SK-N-SH treated with all-trans-retinoic acid at 6 μM for 48 hours (cell line): ENCODE results near the gene TCEA2.

Experiments used
- ATAC-seq: fragments of 200-7000 bp; cut with Tn5 transposase; 3 replicates; pipeline ENCODE4 v1.9.1; 2020; ENCODE audit warnings: mild to moderate bottlenecking, moderate library complexity
- BACH2 ChIP-seq: fragments of 250-450 bp; sonication (Bioruptor Pico); IDR thresholded peaks from 2 replicates; pipeline ENCODE4 v1.9.0; 2021; ENCODE audit warnings: mild to moderate bottlenecking, borderline replicate concordance
- CREB5 ChIP-seq: fragments of 250-450 bp; sonication (Bioruptor Pico); IDR thresholded peaks from 2 replicates; pipeline ENCODE4 v1.5.1; 2020; ENCODE audit warnings: low read depth, mild to moderate bottlenecking, moderate library complexity
- CSDC2 ChIP-seq: fragments of 250-450 bp; sonication (Bioruptor Pico); IDR thresholded peaks from 2 replicates; pipeline ENCODE4 v1.5.0; 2020; ENCODE audit warnings: mild to moderate bottlenecking, moderate library complexity
- CSRNP3 ChIP-seq: fragments of 250-450 bp; sonication (Bioruptor Pico); IDR thresholded peaks from 2 replicates; pipeline ENCODE4 v1.5.1; 2021; ENCODE audit warnings: mild to moderate bottlenecking, moderate library complexity
- ESRRG ChIP-seq: fragments of 250-450 bp; sonication (Bioruptor Pico); IDR thresholded peaks from 2 replicates; pipeline ENCODE4 v1.6.1; 2021; ENCODE audit warnings: mild to moderate bottlenecking
- GLIS3 ChIP-seq: fragments of 250-450 bp; sonication (Bioruptor Pico); IDR thresholded peaks from 2 replicates; pipeline ENCODE4 v1.5.0; 2020; ENCODE audit warnings: mild to moderate bottlenecking, moderate library complexity
- ISL1 ChIP-seq: fragments of 250-450 bp; sonication (Bioruptor Pico); IDR thresholded peaks from 2 replicates; pipeline ENCODE4 v2.1.2; 2022; ENCODE audit warnings: mild to moderate bottlenecking, moderate library complexity
- OSR1 ChIP-seq: fragments of 250-450 bp; sonication (Bioruptor Pico); IDR thresholded peaks from 2 replicates; pipeline ENCODE4 v1.8.0; 2022; ENCODE audit warnings: moderate library complexity, mild to moderate bottlenecking, inconsistent platforms
- POU6F1 ChIP-seq: fragments of 250-450 bp; sonication (Bioruptor Pico); IDR thresholded peaks from 2 replicates; pipeline ENCODE4 v1.8.0; 2021; ENCODE audit warnings: low read depth, mild to moderate bottlenecking, moderate library complexity, borderline replicate concordance
- PPARA ChIP-seq: fragments of 250-450 bp; sonication (Bioruptor Pico); IDR thresholded peaks from 2 replicates; pipeline ENCODE4 v1.5.0; 2020; ENCODE audit warnings: mild to moderate bottlenecking, borderline replicate concordance
- RARB ChIP-seq: fragments of 250-450 bp; sonication (Bioruptor Pico); IDR thresholded peaks from 2 replicates; pipeline ENCODE4 v1.8.0; 2021; ENCODE audit warnings: mild to moderate bottlenecking, moderate library complexity
- SNAI2 ChIP-seq: fragments of 250-450 bp; sonication (Bioruptor Pico); IDR thresholded peaks from 2 replicates; pipeline ENCODE4 v1.5.0; 2020; ENCODE audit warnings: mild to moderate bottlenecking, moderate library complexity
- TCF4 ChIP-seq: fragments of 250-450 bp; sonication (Bioruptor Pico); IDR thresholded peaks from 2 replicates; pipeline ENCODE4 v1.8.0; 2021; ENCODE audit warnings: mild to moderate bottlenecking, moderate library complexity, borderline replicate concordance
- TOX ChIP-seq: fragments of 250-450 bp; sonication (Bioruptor Pico); IDR thresholded peaks from 2 replicates; pipeline ENCODE4 v1.8.0; 2021; ENCODE audit warnings: mild to moderate bottlenecking, moderate library complexity, borderline replicate concordance
- TSHZ2 ChIP-seq: fragments of 250-450 bp; sonication (Bioruptor Pico); IDR thresholded peaks from 2 replicates; pipeline ENCODE4 v1.5.0; 2020; ENCODE audit warnings: mild to moderate bottlenecking, moderate library complexity
- ZFP3 ChIP-seq: fragments of 250-450 bp; sonication (Bioruptor Pico); IDR thresholded peaks from 2 replicates; pipeline ENCODE4 v1.5.0; 2020; ENCODE audit warnings: mild to moderate bottlenecking, moderate library complexity
- ZFP30 ChIP-seq: fragments of 450-650 bp; formaldehyde crosslinking; IDR thresholded peaks from 2 replicates; pipeline ENCODE4 v1.5.0; 2022; ENCODE audit warnings: mild to moderate bottlenecking, moderate library complexity
- ZNF565 ChIP-seq: fragments of 450-650 bp; formaldehyde crosslinking; conservative IDR thresholded peaks from 2 replicates; pipeline ENCODE4 v1.5.0; 2020; ENCODE audit warnings: low read depth, mild to moderate bottlenecking, moderate library complexity
- ZNF70 ChIP-seq: fragments of 450-650 bp; formaldehyde crosslinking; IDR thresholded peaks from 2 replicates; pipeline ENCODE4 v1.5.0; 2020; ENCODE audit warnings: mild to moderate bottlenecking, moderate library complexity
- ZNF8 ChIP-seq: fragments of 450-650 bp; formaldehyde crosslinking; IDR thresholded peaks from 2 replicates; pipeline ENCODE4 v1.5.0; 2020; ENCODE audit warnings: mild to moderate bottlenecking, moderate library complexity

Gene TCEA2

GRCh38 chr20:64102647-64103354, 39.8 kb downstream of the TCEA2 start:
- ATAC-seq: no peak
- TF ChIP-seq BACH2 (CRISPR knock-in tag): no peak
- no peak for TF ChIP-seq GLIS3 (CRISPR knock-in tag)

- ATAC-seq: no peak
- TF ChIP-seq CREB5 (CRISPR knock-in tag) (no peak), OSR1 (CRISPR knock-in tag) (no peak), POU6F1 (CRISPR knock-in tag) (no peak), ZNF8 (CRISPR knock-in tag) (no peak), CSRNP3 (CRISPR knock-in tag) (no peak)
These were observed 41.1 kb downstream of the TCEA2 start for GRCh38 chr20:64103871-64104666.

- TF ChIP-seq ZNF8 (CRISPR knock-in tag): no peak
- TF ChIP-seq ZNF565 (CRISPR knock-in tag): no peak
- TF ChIP-seq POU6F1 (CRISPR knock-in tag): no peak
- TF ChIP-seq ZFP30 (CRISPR knock-in tag): no peak
- no peak for TF ChIP-seq SNAI2 (CRISPR knock-in tag)
- TF ChIP-seq RARB (CRISPR knock-in tag): no peak
- no peak for ATAC-seq
These were observed 41.9 kb downstream of the TCEA2 start for GRCh38 chr20:64104667-64105451.

GRCh38 chr20:64105846-64106434, 42.9 kb downstream of the TCEA2 start:
- no peak for ATAC-seq
- TF ChIP-seq ZFP30 (CRISPR knock-in tag) (no peak), CSRNP3 (CRISPR knock-in tag) (no peak), CREB5 (CRISPR knock-in tag) (no peak), ISL1 (CRISPR knock-in tag) (no peak), PPARA (no peak), BACH2 (CRISPR knock-in tag) (no peak), RARB (CRISPR knock-in tag) (no peak), ZFP3 (no peak), ESRRG (CRISPR knock-in tag) (no peak), SNAI2 (CRISPR knock-in tag) (no peak), CSDC2 (no peak), ZNF8 (CRISPR knock-in tag) (no peak), TCF4 (no peak), TSHZ2 (CRISPR knock-in tag) (no peak), ZNF70 (CRISPR knock-in tag) (no peak), GLIS3 (CRISPR knock-in tag) (no peak), OSR1 (CRISPR knock-in tag) (no peak), TOX (CRISPR knock-in tag) (no peak)
